Calu3 (cell line): ENCODE results near the gene NT5DC4. TPM values are rescaled to one million over a fixed set of nuclear protein-coding genes. Genes with fewer than 3 reads are reported as not detected.
A peak's percentile ranks its signal among the peaks of the same experiment; 100 is the strongest.
"Not testable (repeated sequence)": the region's sequence is repeated elsewhere in the genome, so short reads cannot be mapped to it uniquely, and the experiment has no call there.

Source experiments
- BruUV-seq: library from RNA; stranded (reverse); fragments of 400-500 nt; replicated peaks from 2 replicates; lab custom pipeline; 2021; lab: Mats Ljungman, UMichigan
- CTCF ChIA-PET: fragments of 300-600 bp; sonication (Branson Sonifier 250); formaldehyde crosslinking; loops from one replicate; lab custom pipeline; 2022; ENCODE audit warnings: antibody characterized with exemption; lab: Charles Lee
- DNase-seq: peaks from one replicate; pipeline ENCODE4 v3.0.0; 2022
- H3K27ac Mint-ChIP-seq: one replicate; pipeline ENCODE4 v1.8.0; 2022; ENCODE audit warnings: mixed read lengths; ENCODE audit not compliant: unreplicated experiment
- H3K27me3 Mint-ChIP-seq: one replicate; pipeline ENCODE4 v1.8.0; 2022; ENCODE audit warnings: mixed read lengths; ENCODE audit not compliant: unreplicated experiment
- H3K36me3 Mint-ChIP-seq: one replicate; pipeline ENCODE4 v1.8.0; 2022; ENCODE audit warnings: mild to moderate bottlenecking, moderate library complexity, mixed read lengths; ENCODE audit not compliant: insufficient read depth, unreplicated experiment
- H3K4me1 Mint-ChIP-seq: one replicate; pipeline ENCODE4 v1.8.0; 2022; ENCODE audit warnings: mild to moderate bottlenecking, low read depth, mixed read lengths; ENCODE audit not compliant: unreplicated experiment
- H3K4me3 Mint-ChIP-seq: one replicate; pipeline ENCODE4 v1.8.0; 2022; ENCODE audit warnings: mild to moderate bottlenecking, low read depth, moderate library complexity, mixed read lengths; ENCODE audit not compliant: unreplicated experiment
- H3K9me3 Mint-ChIP-seq: one replicate; pipeline ENCODE4 v1.8.0; 2022; ENCODE audit warnings: low read depth, mixed read lengths; ENCODE audit not compliant: unreplicated experiment
- intact Hi-C: fragments of 100-400 bp; cut with micrococcal nuclease; formaldehyde crosslinking; loops from one replicate; pipeline ENCODE4 v1.10.0; 2022; ENCODE audit not compliant: unreplicated experiment
- total RNA-seq: library from RNA; stranded (reverse); gene quantifications from 2 replicates; pipeline ENCODE4 v1.2.3, GENCODE V29; 2022
- TF ChIP-seq, protein P1 (sequence below): fragments of 200-600 bp; IDR thresholded peaks from one replicate; pipeline ENCODE4 v1.8.0; 2022; ENCODE audit warnings: antibody characterized with exemption; ENCODE audit not compliant: unreplicated experiment

The NT5DC4 gene
- total RNA-seq, 1 experiment from 2014 or later, result 10.1 TPM

DNA sequence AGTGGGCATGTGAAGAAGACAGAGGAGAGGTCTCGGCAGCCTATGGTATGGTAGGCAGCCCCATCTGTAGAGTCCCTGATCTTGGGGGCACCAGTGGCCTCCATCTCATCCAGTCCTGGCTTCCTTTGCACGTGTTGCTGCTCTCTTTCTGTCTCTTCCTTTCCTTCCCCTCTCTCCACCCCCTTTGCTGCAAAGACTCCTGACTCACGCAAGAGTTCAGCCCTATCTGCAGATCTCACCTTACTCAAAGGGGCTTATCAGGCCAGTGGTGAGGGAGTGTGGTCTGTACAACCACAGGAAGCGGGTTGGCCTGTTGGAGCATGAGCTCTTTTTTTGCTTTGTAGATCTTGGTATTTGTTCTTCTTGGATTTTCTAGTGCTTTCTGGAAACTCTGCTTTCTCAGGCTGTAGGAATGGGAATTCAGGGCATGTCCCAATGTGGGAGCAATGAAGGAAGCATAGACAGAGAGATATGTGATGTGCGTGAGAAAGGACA, 14.6 kb upstream of the NT5DC4 start:
- no TSS peak for BruUV-seq
- Mint-ChIP-seq H3K9me3 (no peaks in the 10 kb centered on the region), H3K27me3 (no peaks in the 10 kb centered on the region), H3K4me1 (peaks cover 24% of the 10 kb centered on the region), H3K27ac (no peak overlapping the region), H3K36me3 (no peaks in the 10 kb centered on the region), H3K4me3 (no peak overlapping the region)
- DNase-seq, result no peak
- intact Hi-C loops, result no loop called here
- TF ChIP-seq, protein P1, sequence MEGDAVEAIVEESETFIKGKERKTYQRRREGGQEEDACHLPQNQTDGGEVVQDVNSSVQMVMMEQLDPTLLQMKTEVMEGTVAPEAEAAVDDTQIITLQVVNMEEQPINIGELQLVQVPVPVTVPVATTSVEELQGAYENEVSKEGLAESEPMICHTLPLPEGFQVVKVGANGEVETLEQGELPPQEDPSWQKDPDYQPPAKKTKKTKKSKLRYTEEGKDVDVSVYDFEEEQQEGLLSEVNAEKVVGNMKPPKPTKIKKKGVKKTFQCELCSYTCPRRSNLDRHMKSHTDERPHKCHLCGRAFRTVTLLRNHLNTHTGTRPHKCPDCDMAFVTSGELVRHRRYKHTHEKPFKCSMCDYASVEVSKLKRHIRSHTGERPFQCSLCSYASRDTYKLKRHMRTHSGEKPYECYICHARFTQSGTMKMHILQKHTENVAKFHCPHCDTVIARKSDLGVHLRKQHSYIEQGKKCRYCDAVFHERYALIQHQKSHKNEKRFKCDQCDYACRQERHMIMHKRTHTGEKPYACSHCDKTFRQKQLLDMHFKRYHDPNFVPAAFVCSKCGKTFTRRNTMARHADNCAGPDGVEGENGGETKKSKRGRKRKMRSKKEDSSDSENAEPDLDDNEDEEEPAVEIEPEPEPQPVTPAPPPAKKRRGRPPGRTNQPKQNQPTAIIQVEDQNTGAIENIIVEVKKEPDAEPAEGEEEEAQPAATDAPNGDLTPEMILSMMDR, result no peak
- CTCF ChIA-PET, result interaction anchor here (1.4 kb wide), 1 partner anchor 19 kb away, joined by 3 read pairs; no protein-coding TSS in a partner anchor

DNA sequence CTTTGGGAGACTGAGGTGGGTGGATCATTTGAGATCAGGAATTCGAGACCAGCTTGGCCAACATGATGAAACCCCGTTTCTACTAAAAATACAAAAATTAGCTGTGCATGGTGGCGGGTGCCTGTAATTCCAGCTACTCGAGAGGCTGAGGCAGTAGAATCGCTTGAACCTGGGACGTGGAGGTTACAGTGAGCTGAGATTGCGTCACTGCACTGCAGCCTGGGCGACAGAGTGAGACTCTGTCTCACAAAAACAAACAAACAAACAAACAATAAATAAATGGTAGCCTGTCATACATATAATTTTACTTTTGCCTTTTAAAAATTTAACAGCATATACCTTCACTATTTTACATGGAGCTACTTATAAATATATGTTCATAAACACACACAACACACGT, 13.9 kb upstream of the NT5DC4 start:
- peaks cover 19% of the 10 kb centered on the region for H3K4me1 Mint-ChIP-seq
- H3K27me3 Mint-ChIP-seq, H3K4me3 Mint-ChIP-seq, H3K36me3 Mint-ChIP-seq, BruUV-seq, H3K9me3 Mint-ChIP-seq, CTCF ChIA-PET, intact Hi-C loops, DNase-seq, H3K27ac Mint-ChIP-seq: not testable (repeated sequence)

DNA sequence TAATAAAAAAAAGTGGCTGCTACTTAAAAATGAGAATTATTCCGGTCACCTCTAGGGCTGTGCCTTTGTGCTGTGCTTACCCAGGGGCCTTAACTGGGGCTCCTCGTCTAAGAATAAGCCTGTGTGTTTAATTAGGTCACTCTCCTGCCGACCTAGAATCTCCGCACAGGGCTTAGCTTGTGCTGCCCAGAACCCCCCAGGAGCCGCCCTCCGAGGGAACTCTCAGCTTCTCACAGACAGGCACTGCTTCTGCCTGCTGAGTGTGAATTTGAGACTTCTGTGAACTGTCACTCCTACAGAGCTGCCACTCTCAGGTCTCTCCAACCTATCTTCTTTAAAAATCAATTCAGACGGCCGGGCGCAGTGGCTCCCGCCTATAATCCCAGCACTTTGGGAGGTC, 11.9 kb upstream of the NT5DC4 start:
- TF ChIP-seq, protein P1, result no peak
- no peak for DNase-seq
- H3K27ac Mint-ChIP-seq, result no peak overlapping the region
- CTCF ChIA-PET, result no interaction called here
- no peaks in the 10 kb centered on the region for H3K36me3 Mint-ChIP-seq
- no peaks in the 10 kb centered on the region for H3K9me3 Mint-ChIP-seq
- no peaks in the 10 kb centered on the region for H3K27me3 Mint-ChIP-seq
- H3K4me1 Mint-ChIP-seq, result peaks cover 25% of the 10 kb centered on the region
- no peak overlapping the region for H3K4me3 Mint-ChIP-seq
- intact Hi-C loops, result no loop called here
- no TSS peak for BruUV-seq

DNA sequence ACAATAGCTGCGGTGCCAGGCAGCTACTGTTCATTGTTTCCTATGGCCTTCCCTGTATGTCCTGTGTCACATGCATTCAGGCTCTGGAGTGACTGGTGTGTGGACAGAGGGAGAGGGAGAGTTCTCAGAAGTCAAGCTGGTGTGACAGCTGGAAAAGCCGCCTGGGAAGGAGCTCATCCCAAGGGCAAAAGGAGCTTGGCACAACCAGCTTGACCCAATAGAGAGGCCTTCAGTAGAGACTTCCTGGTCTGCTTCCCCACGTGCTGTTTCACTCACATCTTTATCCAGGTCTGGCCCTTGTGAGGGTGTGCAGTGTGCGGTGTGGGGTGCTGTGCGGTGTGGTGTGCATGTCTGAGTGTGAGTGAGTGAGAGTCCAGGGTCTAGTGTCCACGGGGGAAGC, 11.1 kb upstream of the NT5DC4 start:
- CTCF ChIA-PET, result no interaction called here
- intact Hi-C loops, result no loop called here
- BruUV-seq, result no TSS peak
- Mint-ChIP-seq H3K27ac (no peak overlapping the region), H3K9me3 (no peaks in the 10 kb centered on the region), H3K27me3 (no peaks in the 10 kb centered on the region), H3K4me1 (peaks cover 30% of the 10 kb centered on the region), H3K36me3 (no peaks in the 10 kb centered on the region), H3K4me3 (no peak overlapping the region)
- DNase-seq, result no peak
- TF ChIP-seq, protein P1, result no peak

DNA sequence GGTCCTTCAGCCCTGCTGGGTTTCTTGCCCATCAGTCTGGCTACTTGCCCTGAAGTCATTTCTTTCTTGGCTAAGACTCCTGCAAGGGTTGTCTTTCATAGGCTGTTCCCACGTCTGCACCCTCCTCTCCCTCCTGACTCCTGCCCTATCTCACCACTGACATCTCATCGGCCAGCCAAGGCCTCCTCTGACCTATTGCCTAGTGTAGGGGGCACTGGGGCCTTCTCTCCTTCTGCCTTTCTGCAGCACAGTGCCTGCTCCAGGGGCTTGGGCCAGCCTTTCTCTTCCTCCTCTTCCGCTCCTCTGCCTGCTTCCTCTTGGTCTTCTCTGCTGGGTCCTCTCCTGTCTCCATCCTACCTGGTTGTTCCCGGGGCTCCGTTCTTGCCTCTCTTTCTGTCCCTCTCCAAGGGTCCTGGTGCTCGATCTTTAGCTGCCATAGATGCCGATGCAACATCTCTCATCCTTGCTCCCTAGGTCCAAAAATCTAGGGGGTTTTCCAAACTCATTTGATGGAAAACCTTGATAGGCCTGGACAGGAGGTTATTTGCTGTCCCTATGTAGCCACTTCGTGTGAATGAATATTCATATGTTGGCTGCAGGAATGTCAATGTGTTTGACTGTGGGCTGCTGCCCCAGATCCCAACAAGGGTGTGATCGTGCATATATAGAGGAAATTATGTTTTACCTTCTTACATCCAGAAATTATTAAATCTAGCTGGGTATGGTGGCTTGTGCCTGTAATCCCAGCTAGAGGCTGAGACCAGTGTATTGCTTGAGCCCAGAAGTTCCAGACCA, 9.7 kb upstream of the NT5DC4 start:
- no TSS peak for BruUV-seq
- DNase-seq, result no peak
- CTCF ChIA-PET, result no interaction called here
- H3K36me3 Mint-ChIP-seq, result no peaks in the 10 kb centered on the region
- H3K27ac Mint-ChIP-seq, result peak overlapping the region; percentile 1
- H3K9me3 Mint-ChIP-seq, result no peaks in the 10 kb centered on the region
- no peaks in the 10 kb centered on the region for H3K27me3 Mint-ChIP-seq
- TF ChIP-seq, protein P1, result no peak
- intact Hi-C loops, result no loop called here
- peaks cover 31% of the 10 kb centered on the region for H3K4me1 Mint-ChIP-seq
- no peak overlapping the region for H3K4me3 Mint-ChIP-seq
